GM23338 (cell line): ENCODE results near the gene HCFC2. TPM values are rescaled to one million over a fixed set of nuclear protein-coding genes. Genes with fewer than 3 reads are reported as not detected.

Experiments used
- ATAC-seq: fragments of 200-7000 bp; cut with Tn5 transposase; 3 replicates; pipeline ENCODE4 v1.9.1; 2020
- DNase-seq: peaks from one replicate; pipeline ENCODE4 v3.0.0-alpha.2; 2015; ENCODE audit warnings: low spot score
- H2AFZ ChIP-seq: fragments of 200-600 bp; sonication (generic); 2 replicates; pipeline ENCODE4 v1.8.0; 2016; ENCODE audit warnings: antibody characterized with exemption, mild to moderate bottlenecking, moderate library complexity
- H3F3A ChIP-seq: fragments of 200-600 bp; sonication (generic); replicated peaks from 2 replicates; pipeline ENCODE4 v1.8.0; 2017; ENCODE audit warnings: antibody characterized with exemption, mixed run types, low read depth
- H3K27ac ChIP-seq: fragments of 200-600 bp; sonication (generic); 2 replicates; pipeline ENCODE4 v1.6.1; 2016; ENCODE audit warnings: low read depth
- H3K27me3 ChIP-seq: fragments of 200-600 bp; sonication (generic); 2 replicates; pipeline ENCODE4 v1.8.0; 2016; ENCODE audit warnings: mild to moderate bottlenecking, mixed run types, moderate library complexity; ENCODE audit not compliant: insufficient read depth
- H3K36me3 ChIP-seq: fragments of 200-600 bp; sonication (generic); 2 replicates; pipeline ENCODE4 v1.8.0; 2016; ENCODE audit warnings: mild to moderate bottlenecking; ENCODE audit not compliant: insufficient read depth
- H3K4me1 ChIP-seq: fragments of 200-600 bp; sonication (generic); 2 replicates; pipeline ENCODE4 v1.8.0; 2016; ENCODE audit warnings: mild to moderate bottlenecking, moderate library complexity; ENCODE audit not compliant: insufficient read depth
- H3K4me2 ChIP-seq: fragments of 200-600 bp; sonication (generic); 2 replicates; pipeline ENCODE4 v1.7.1; 2017; ENCODE audit warnings: mixed run types
- H3K4me3 ChIP-seq: fragments of 200-600 bp; sonication (generic); 2 replicates; pipeline ENCODE4 v1.6.1; 2016; ENCODE audit warnings: mixed run types
- H3K79me2 ChIP-seq: fragments of 200-600 bp; sonication (generic); replicated peaks from 2 replicates; pipeline ENCODE4 v1.8.0; 2017; ENCODE audit warnings: mild to moderate bottlenecking; ENCODE audit not compliant: insufficient read depth
- H3K9me2 ChIP-seq: fragments of 200-600 bp; sonication (generic); 2 replicates; pipeline ENCODE4 v1.8.0; 2017; ENCODE audit not compliant: insufficient read depth
- H4K20me1 ChIP-seq: fragments of 200-600 bp; sonication (generic); replicated peaks from 2 replicates; pipeline ENCODE4 v1.8.0; 2017; ENCODE audit warnings: mild to moderate bottlenecking; ENCODE audit not compliant: insufficient read depth
- H3K27ac Mint-ChIP-seq: 2 replicates; pipeline ENCODE4 v1.8.0; 2020; ENCODE audit warnings: inconsistent platforms, mild to moderate bottlenecking, moderate library complexity, mixed read lengths
- H3K27me3 Mint-ChIP-seq: 3 replicates; pipeline ENCODE4 v1.8.0; 2022; ENCODE audit warnings: low read depth, mild to moderate bottlenecking, moderate library complexity, mixed read lengths, inconsistent platforms; ENCODE audit not compliant: insufficient read depth, poor library complexity
- H3K36me3 Mint-ChIP-seq: 3 replicates; pipeline ENCODE4 v1.8.0; 2021; ENCODE audit warnings: low read depth, mild to moderate bottlenecking, inconsistent platforms, moderate library complexity, mixed read lengths
- H3K4me1 Mint-ChIP-seq: 3 replicates; pipeline ENCODE4 v1.8.0; 2020; ENCODE audit warnings: mild to moderate bottlenecking, inconsistent platforms, mixed read lengths
- H3K4me3 Mint-ChIP-seq: 3 replicates; pipeline ENCODE4 v1.8.0; 2021; ENCODE audit warnings: moderate library complexity, mild to moderate bottlenecking, inconsistent platforms, mixed read lengths
- H3K9me3 Mint-ChIP-seq: 3 replicates; pipeline ENCODE4 v1.8.0; 2020; ENCODE audit warnings: moderate library complexity, mild to moderate bottlenecking, inconsistent platforms, mixed read lengths
- CREB1 ChIP-seq: fragments of 250-450 bp; sonication (Bioruptor Pico); IDR thresholded peaks from 2 replicates; pipeline ENCODE4 v1.5.0; 2020; ENCODE audit warnings: low read depth, mild to moderate bottlenecking, moderate library complexity
- CTCF ChIP-seq, 2 experiments: fragments of 200-600 bp in 1 of 2; sonication (generic) in 1 of 2; conservative IDR thresholded peaks; 2 replicates each; pipeline versions ENCODE4 v1.5.1 to v1.6.1; 2016 to 2017; ENCODE audit warnings: antibody characterized with exemption in 2 of 2, low read depth in 2 of 2, mild to moderate bottlenecking in 2 of 2, moderate library complexity in 1 of 2
- EZH2phosphoT487 ChIP-seq: fragments of 200-600 bp; sonication (generic); IDR thresholded peaks from one replicate; pipeline ENCODE4 v1.8.1; 2018; ENCODE audit warnings: antibody characterized with exemption; ENCODE audit not compliant: unreplicated experiment
- JUNB ChIP-seq: IDR thresholded peaks from one replicate; pipeline ENCODE4 v1.6.1; 2016; ENCODE audit warnings: antibody characterized with exemption; ENCODE audit not compliant: unreplicated experiment
- NANOG ChIP-seq: IDR thresholded peaks from 2 replicates; pipeline ENCODE4 v1.6.1; 2016; ENCODE audit warnings: antibody characterized with exemption, borderline replicate concordance
- POLR2AphosphoS5 ChIP-seq: IDR thresholded peaks from 2 replicates; pipeline ENCODE4 v1.6.1; 2016; ENCODE audit warnings: antibody characterized with exemption, low read depth
- STAT1 ChIP-seq: IDR thresholded peaks from one replicate; pipeline ENCODE4 v1.6.1; 2016; ENCODE audit warnings: antibody characterized with exemption; ENCODE audit not compliant: unreplicated experiment
- ZNF114 ChIP-seq: fragments of 250-450 bp; sonication (Bioruptor Pico); IDR thresholded peaks from 2 replicates; pipeline ENCODE4 v1.5.0; 2020; ENCODE audit warnings: mild to moderate bottlenecking, moderate library complexity
- ZNF331 ChIP-seq: fragments of 250-450 bp; sonication (Bioruptor Pico); IDR thresholded peaks from 2 replicates; pipeline ENCODE4 v1.5.0; 2020; ENCODE audit warnings: low read depth, mild to moderate bottlenecking, moderate library complexity
- polyA plus RNA-seq: library from polyadenylated mRNA; unstranded; fragments of >200 nt; fragmentation: Nextera tagmentation; extraction: Ambion mirVana; gene quantifications from 2 replicates; pipeline ENCODE4 v1.2.1, GENCODE V29; 2016
- total RNA-seq: library from RNA; depleted of rRNA; stranded (reverse); fragments of >200 nt; shearing (Covaris generic); gene quantifications from 2 replicates; pipeline ENCODE4 v1.2.3, GENCODE V29; 2014
- TF ChIP-seq, protein P1 (sequence below): IDR thresholded peaks from 2 replicates; pipeline ENCODE4 v1.6.1; 2016; ENCODE audit warnings: antibody characterized with exemption
- TF ChIP-seq, protein P2 (sequence below): fragments of 250-450 bp; sonication (Bioruptor Pico); IDR thresholded peaks from 2 replicates; pipeline ENCODE4 v1.5.0; 2020; ENCODE audit warnings: mild to moderate bottlenecking, moderate library complexity

The HCFC2 gene
- total and polyA plus RNA-seq, 2 experiments from 2014 or later: 1.9 to 2.5 TPM

- H3K36me3 ChIP-seq: no peaks in the 10 kb centered on the region
- H3K9me3 Mint-ChIP-seq: no peaks in the 10 kb centered on the region; the same call in 2 of the 3 replicates
- H3K4me1 Mint-ChIP-seq: peaks cover 11% of the 10 kb centered on the region
- no peak overlapping the region for H3K4me3 Mint-ChIP-seq
- peaks cover 4% of the 10 kb centered on the region; the same call in 1 of the 2 replicates for H3F3A ChIP-seq
- H3K27ac ChIP-seq: no peak overlapping the region
- peaks cover 6% of the 10 kb centered on the region; the same call in 1 of the 2 replicates for H3K27me3 ChIP-seq
- TF ChIP-seq STAT1 (no peak), CTCF (conservative IDR thresholded peaks at IDR 0.05; ENCODE audit: low read depth in 2 of 2) (no peak), NANOG (no peak)
- no peaks in the 10 kb centered on the region for H3K79me2 ChIP-seq
- H3K4me3 ChIP-seq: no peak overlapping the region
- ATAC-seq (no peak), DNase-seq (no peak)
- H3K4me2 ChIP-seq: no peak overlapping the region
- H3K27me3 Mint-ChIP-seq: peaks cover 8% of the 10 kb centered on the region
- no peaks in the 10 kb centered on the region for H4K20me1 ChIP-seq
- no peaks in the 10 kb centered on the region for H3K9me2 ChIP-seq
- H3K36me3 Mint-ChIP-seq: no peaks in the 10 kb centered on the region
- no peak overlapping the region for H3K27ac Mint-ChIP-seq
- no peak overlapping the region for H2AFZ ChIP-seq
- peaks cover 4% of the 10 kb centered on the region; the same call in 1 of the 2 replicates for H3K4me1 ChIP-seq
These were observed 4.4 kb upstream of the HCFC2 start for GRCh38 chr12:104059963-104060362.

GRCh38 chr12:104060791-104061190 lies 3.5 kb upstream of the HCFC2 start:
- no peaks in the 10 kb centered on the region for H3K36me3 Mint-ChIP-seq
- Histone ChIP-seq H3F3A (peaks cover 4% of the 10 kb centered on the region; the same call in 1 of the 2 replicates), H3K4me2 (no peak overlapping the region), H4K20me1 (no peaks in the 10 kb centered on the region), H3K79me2 (no peaks in the 10 kb centered on the region), H3K4me3 (no peak overlapping the region), H2AFZ (no peak overlapping the region), H3K27ac (no peak overlapping the region), H3K9me2 (no peaks in the 10 kb centered on the region), H3K4me1 (peaks cover 7% of the 10 kb centered on the region; the same call in 1 of the 2 replicates), H3K36me3 (no peaks in the 10 kb centered on the region), H3K27me3 (peaks cover 12% of the 10 kb centered on the region)
- no peak overlapping the region for H3K27ac Mint-ChIP-seq
- DNase-seq (no peak), ATAC-seq (no peak)
- H3K4me3 Mint-ChIP-seq: no peak overlapping the region
- no peaks in the 10 kb centered on the region; the same call in 2 of the 3 replicates for H3K9me3 Mint-ChIP-seq
- H3K27me3 Mint-ChIP-seq: peaks cover 14% of the 10 kb centered on the region
- H3K4me1 Mint-ChIP-seq: peaks cover 3% of the 10 kb centered on the region
- TF ChIP-seq, protein P1, sequence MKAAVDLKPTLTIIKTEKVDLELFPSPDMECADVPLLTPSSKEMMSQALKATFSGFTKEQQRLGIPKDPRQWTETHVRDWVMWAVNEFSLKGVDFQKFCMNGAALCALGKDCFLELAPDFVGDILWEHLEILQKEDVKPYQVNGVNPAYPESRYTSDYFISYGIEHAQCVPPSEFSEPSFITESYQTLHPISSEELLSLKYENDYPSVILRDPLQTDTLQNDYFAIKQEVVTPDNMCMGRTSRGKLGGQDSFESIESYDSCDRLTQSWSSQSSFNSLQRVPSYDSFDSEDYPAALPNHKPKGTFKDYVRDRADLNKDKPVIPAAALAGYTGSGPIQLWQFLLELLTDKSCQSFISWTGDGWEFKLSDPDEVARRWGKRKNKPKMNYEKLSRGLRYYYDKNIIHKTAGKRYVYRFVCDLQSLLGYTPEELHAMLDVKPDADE: no peak
- TF ChIP-seq POLR2AphosphoS5: no peak
- TF ChIP-seq, protein P2, sequence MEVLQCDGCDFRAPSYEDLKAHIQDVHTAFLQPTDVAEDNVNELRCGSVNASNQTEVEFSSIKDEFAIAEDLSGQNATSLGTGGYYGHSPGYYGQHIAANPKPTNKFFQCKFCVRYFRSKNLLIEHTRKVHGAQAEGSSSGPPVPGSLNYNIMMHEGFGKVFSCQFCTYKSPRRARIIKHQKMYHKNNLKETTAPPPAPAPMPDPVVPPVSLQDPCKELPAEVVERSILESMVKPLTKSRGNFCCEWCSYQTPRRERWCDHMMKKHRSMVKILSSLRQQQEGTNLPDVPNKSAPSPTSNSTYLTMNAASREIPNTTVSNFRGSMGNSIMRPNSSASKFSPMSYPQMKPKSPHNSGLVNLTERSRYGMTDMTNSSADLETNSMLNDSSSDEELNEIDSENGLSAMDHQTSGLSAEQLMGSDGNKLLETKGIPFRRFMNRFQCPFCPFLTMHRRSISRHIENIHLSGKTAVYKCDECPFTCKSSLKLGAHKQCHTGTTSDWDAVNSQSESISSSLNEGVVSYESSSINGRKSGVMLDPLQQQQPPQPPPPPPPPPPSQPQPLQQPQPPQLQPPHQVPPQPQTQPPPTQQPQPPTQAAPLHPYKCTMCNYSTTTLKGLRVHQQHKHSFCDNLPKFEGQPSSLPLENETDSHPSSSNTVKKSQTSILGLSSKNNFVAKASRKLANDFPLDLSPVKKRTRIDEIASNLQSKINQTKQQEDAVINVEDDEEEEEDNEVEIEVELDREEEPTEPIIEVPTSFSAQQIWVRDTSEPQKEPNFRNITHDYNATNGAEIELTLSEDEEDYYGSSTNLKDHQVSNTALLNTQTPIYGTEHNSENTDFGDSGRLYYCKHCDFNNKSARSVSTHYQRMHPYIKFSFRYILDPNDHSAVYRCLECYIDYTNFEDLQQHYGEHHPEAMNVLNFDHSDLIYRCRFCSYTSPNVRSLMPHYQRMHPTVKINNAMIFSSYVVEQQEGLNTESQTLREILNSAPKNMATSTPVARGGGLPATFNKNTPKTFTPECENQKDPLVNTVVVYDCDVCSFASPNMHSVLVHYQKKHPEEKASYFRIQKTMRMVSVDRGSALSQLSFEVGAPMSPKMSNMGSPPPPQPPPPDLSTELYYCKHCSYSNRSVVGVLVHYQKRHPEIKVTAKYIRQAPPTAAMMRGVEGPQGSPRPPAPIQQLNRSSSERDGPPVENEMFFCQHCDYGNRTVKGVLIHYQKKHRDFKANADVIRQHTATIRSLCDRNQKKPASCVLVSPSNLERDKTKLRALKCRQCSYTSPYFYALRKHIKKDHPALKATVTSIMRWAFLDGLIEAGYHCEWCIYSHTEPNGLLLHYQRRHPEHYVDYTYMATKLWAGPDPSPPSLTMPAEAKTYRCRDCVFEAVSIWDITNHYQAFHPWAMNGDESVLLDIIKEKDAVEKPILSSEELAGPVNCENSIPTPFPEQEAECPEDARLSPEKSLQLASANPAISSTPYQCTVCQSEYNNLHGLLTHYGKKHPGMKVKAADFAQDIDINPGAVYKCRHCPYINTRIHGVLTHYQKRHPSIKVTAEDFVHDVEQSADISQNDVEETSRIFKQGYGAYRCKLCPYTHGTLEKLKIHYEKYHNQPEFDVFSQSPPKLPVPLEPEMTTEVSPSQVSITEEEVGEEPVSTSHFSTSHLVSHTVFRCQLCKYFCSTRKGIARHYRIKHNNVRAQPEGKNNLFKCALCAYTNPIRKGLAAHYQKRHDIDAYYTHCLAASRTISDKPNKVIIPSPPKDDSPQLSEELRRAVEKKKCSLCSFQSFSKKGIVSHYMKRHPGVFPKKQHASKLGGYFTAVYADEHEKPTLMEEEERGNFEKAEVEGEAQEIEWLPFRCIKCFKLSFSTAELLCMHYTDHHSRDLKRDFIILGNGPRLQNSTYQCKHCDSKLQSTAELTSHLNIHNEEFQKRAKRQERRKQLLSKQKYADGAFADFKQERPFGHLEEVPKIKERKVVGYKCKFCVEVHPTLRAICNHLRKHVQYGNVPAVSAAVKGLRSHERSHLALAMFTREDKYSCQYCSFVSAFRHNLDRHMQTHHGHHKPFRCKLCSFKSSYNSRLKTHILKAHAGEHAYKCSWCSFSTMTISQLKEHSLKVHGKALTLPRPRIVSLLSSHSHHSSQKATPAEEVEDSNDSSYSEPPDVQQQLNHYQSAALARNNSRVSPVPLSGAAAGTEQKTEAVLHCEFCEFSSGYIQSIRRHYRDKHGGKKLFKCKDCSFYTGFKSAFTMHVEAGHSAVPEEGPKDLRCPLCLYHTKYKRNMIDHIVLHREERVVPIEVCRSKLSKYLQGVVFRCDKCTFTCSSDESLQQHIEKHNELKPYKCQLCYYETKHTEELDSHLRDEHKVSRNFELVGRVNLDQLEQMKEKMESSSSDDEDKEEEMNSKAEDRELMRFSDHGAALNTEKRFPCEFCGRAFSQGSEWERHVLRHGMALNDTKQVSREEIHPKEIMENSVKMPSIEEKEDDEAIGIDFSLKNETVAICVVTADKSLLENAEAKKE: no peak
- no peak for TF ChIP-seq CTCF (conservative IDR thresholded peaks at IDR 0.05; ENCODE audit: low read depth in 2 of 2)
- TF ChIP-seq EZH2phosphoT487: no peak
- no peak for TF ChIP-seq ZNF114 (CRISPR knock-in tag)
- TF ChIP-seq ZNF331 (CRISPR knock-in tag): no peak
- no peak for TF ChIP-seq JUNB
- no peak for TF ChIP-seq CREB1
- no peak for TF ChIP-seq STAT1
- no peak for TF ChIP-seq NANOG
